GM18499 (cell line): ENCODE measurements around the gene MRPL58.
A peak's percentile ranks its signal among the peaks of the same experiment; 100 is the strongest.
"Not testable (repeated sequence)": the region's sequence is repeated elsewhere in the genome, so short reads cannot be mapped to it uniquely, and the experiment has no call there.

Source experiments
- ATAC-seq: cut with Tn5 transposase; IDR thresholded peaks from one replicate; pipeline ENCODE4 v1.9.1; 2021; ENCODE audit warnings: moderate number of reproducible peaks; ENCODE audit not compliant: insufficient read depth, unreplicated experiment

The MRPL58 gene

GRCh38 chr17:75044716-75045115, 32.2 kb downstream of the MRPL58 start:
- ATAC-seq = no peak

DNA sequence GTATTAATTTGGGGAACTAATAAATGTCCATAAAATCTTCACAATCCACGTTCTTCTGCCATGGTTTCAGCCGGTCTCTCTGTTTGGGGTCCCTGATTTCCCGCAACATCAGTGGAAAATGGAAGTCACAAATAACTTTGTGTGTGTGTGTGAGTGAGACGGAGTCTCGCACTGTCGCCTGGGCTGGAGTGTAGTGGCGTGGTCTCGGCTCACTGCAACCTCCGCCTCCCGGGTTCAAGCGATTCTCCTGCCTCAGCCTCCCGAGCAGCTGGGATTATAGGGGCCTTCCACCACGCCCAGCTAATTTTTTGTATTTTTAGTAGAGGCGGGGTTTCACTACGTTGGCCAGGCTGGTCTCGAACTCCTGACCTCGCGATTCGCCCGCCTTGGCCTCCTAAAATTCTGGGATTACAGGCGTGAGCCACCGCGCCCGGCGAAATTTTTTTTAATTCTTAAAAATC, 33.5 kb downstream of the MRPL58 start:
- not testable (repeated sequence) for ATAC-seq

- peak; percentile 92 for ATAC-seq
Measured at GRCh38 chr17:75046407-75047289, 34.2 kb downstream of the MRPL58 start, which contains the start of the genes ATP5PD and KCTD2. TSS of gene ATP5PD (minus strand) at chr17:75046969. CDS start at chr17:75042650, 4,319 bp downstream. TSS of gene KCTD2 (plus strand) at chr17:75047225. CDS start at chr17:75047251, 26 bp downstream.

GRCh38 chr17:75047398-75048098, 35.1 kb downstream of the MRPL58 start:
- ATAC-seq = no peak

DNA sequence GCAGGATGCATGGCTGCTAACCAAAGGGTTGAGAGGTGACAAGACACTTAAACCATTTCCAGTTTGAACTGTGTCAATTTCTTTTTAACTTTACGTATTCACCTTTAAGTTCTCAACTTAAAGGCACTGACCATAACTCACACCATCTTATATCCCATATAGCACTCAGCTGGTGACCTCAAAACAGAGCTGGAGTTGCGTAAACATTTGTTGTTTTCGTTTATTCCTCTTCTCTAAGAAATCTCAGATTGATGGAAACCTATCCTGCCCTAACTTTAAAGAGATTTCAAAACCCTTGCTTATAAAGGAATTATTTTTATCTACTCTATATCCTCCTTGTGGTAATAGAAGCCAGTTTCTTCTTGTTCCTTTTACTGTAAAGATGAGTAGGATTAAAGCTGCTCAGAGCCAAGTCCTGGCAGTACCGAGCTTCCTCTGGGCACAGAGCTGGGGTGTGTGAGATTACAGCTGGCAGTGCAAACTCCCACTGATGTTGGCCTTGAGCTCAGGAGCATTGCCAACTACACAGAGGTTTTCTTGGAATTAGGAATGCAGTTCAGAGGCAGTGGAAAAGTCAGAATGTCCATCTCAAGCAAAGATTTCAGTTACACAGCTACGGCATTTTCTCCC, 35.9 kb downstream of the MRPL58 start:
- no peak for ATAC-seq

DNA sequence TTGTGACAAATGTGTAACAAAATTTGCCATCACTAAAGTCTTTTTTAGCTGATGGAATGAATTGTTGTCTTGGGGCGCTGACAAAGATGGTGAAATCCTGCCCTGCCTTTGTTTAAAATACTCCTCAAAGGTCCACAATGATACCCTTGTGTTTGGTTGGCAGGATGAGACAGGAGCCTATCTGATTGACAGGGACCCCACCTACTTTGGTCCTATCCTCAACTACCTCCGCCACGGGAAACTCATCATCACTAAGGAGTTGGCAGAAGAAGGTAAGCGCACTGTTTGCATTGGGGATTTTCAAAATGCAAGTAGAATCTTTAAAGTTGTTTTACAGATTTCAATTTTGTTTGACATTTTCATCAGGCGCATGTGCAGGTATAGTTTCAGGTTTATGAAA, 36.6 kb downstream of the MRPL58 start:
- no peak for ATAC-seq

DNA sequence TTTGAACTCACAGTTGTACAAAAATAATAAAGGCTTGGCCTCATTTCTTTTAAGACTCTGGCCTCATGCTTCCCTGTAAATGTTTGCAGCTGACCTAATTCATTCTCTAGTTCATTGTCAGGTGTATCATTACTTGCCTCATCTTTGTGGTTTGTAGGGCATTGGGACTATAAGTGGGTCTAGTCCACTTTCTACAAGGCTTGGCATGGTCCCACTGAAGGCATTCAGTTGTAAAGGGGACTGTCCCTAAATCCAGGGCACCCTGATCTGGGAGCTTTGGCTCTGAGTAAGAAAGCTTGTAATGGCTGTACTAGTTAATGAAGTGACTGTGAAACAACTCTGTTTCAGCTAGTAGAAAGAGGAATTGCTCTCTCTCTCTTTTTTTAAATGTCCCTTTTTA, 37.2 kb downstream of the MRPL58 start:
- no peak for ATAC-seq

- ATAC-seq = no peak
Measured at GRCh38 chr17:75051941-75052340, 39.5 kb downstream of the MRPL58 start.

GRCh38 chr17:75059369-75060345, 47.2 kb downstream of the MRPL58 start:
- ATAC-seq = no peak

DNA sequence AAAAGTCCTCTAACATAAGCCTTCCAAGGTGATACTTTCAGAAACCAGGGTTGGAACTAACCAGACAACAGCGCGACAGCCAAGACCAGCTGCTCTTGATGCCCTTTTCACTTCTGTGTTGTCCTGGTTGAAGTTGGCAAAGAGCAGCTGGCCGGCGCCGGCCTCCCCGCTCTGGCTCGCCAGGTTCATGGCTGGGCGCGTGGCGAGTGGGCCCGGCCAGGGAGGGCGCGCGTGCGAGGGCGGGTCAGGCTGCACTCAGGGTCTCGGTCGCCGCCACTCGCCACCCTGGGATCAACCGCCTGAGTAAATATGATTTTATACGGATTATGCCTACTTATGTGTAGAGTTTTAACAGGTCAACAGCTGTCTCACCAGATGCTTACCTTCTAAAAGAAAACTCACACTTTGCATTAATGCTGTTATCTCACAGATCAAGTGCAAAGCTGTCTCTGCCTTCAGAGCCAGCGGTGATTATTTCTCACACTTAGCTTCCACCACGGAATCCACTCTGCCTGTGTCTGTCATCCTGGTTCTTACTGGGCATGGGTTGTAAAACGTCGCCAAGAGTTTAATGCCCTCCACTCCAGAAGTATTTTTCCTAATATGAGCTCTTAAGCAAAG, 48.1 kb downstream of the MRPL58 start:
- ATAC-seq = no peak

DNA sequence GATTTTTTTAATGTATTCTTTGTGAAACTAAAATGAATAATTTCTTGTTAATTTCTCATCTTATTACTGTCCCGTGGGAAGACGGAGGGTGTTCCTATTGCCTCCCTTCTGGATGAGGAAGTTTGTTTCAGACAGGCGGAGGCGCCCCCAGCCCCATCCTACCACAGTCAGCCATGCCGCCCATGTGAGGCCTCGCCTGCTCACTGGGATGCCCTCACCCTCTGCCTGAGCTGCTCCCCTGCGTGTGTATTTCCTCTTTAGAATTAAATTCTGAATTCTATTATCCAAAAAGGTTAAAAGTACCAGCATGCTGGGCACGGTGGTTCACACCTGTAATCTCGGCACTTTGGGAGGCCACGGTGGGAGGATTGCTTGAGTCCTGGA, 48.6 kb downstream of the MRPL58 start:
- no peak for ATAC-seq

GRCh38 chr17:75061618-75062017, 49.1 kb downstream of the MRPL58 start:
- ATAC-seq = no peak

DNA sequence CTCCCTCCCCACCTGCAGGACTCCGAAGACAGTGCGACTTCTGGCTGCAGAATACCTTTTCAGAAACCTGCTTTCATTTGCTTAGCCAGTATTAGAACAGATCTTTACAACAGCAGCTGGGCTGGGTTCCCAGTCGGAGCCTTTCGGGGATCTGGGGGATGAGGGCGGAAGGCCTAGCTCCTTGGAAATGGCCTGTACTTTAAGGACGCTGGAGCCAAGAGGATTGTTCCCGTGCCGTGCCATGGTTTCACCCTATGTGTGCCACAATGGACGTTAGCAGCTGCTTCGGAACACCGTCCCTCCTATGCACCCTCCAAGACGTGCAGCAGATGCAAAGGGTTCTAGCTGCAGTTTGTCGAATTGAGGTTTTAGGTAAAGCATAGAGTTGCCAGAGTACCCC, 50.7 kb downstream of the MRPL58 start:
- no peak for ATAC-seq

GRCh38 chr17:75063626-75064025, 51.2 kb downstream of the MRPL58 start:
- no peak for ATAC-seq

DNA sequence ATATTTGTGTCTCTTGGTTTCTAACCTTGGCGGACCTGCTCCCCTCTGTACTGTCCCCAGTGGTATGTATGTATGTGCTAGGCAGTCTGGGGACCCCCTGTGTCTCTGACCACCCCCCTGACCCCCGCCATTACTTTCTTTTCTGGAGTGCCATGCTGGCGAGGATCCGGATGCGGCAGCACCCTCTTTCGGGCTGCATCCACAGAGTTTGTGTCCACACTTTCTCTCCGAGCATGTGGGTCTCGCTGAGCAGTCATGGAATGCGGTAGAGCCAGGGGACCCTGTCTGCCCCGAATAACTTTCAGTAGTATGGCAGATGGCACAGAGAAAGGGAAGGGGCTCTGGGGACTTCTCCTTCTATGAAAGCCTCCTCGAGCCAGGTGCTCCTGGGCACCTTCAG, 51.6 kb downstream of the MRPL58 start:
- no peak for ATAC-seq

DNA sequence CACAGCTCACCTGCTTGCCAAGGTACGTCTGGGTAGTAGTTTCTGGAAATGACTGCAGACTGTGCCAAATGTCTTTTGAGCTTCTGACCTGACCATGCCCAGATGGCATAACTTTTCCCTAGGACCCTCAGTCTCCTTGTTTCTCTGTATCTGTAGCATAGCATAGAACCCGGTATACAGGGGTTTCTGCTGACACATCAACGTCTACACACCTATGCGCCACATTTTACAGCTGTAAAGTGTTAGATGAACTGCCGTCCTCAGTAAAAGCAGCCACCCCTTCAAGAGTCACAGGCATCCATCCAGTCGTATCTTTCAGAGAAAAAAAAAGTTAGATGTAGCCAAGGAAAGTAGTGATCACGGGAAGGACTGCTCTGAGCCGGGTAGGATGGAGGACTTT, 52.0 kb downstream of the MRPL58 start:
- ATAC-seq = no peak

DNA sequence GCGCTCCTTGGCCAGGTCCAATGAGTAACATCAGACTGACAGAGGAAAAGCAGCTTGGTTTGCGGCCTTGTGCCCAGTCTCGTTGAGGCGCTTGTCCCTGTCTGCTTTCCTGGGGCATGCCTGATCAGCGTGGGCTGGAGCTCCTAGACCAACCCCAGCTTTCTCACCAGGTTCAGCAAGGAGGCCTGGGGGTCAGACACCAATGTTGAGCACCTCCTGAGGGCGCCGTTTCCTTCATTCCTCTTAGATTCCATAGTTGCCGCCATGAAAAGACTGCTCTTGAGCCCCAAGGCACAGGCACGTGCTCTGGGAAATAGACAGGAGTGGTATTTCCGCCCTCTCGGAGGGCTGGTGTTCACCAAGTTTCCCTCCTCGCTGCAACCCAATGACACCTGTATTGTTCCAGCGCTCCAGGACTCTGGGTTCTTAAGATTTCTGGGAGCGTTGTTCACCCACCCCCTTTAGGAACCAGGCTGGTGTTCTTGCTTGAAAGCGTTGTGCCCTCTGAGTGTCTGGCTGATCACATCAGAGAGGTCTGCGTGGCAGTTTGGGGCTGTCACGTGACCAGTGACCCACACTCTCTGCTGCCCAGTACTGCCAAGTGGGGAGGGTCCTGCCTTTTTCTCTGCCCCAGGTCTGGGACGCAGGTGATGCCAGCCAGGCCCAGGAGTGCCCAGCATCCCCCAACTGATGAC, 52.5 kb downstream of the MRPL58 start:
- no peak for ATAC-seq

DNA sequence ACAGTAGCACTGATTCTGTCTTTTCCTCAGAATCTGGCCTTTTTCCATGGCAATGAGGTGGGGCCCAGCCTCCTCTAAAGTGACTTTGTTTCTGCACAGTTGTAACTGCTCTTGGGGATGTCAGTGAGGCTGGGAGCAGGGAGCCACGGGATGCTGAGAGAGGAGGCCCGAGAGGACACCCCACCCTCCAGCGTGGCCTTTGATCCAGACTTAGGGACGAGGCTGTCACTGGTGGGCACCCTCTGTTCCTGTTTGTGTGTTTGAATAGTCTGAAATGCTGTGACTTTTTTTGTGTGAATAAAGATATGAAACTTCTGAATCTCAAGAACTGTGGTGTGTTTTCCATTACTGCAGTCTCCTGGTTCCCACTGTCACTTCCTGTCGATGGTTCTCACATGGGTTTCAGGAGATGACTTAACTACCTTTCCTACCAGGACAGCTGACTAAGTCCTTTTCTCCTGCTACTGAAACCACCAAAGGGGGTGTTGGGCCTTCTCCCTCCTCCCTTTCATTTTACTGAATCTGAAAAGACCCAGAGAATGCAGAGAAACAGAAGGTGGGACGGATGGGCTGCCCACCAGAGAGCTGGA, 53.2 kb downstream of the MRPL58 start:
- no peak for ATAC-seq
